ENCODE results near the gene SCGB1A1. TPM values are rescaled to one million over a fixed set of nuclear protein-coding genes. Genes with fewer than 3 reads are reported as not detected.
A peak's percentile ranks its signal among the peaks of the same experiment; 100 is the strongest.

The SCGB1A1 gene
- total RNA-seq, 1 donor from 2014 or later: not detected

DNA sequence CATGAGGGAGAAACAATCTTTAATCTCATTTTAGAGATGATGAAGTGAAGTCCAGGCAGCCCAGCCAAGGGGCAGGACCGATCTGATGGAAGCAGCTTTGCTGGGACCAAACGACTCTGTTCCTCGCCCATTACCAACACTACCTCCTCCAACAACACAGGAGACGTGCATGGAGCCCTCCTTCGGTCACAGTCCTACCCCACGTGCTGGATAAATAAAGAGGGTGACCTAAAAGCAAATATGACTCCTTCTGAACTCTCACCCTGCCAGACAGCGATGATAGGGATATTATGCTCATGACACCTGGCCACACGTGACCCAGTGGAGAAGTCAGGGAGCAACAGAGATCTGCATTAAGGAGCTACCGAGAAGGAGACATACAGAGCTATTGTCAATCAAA, 26.0 kb downstream of the SCGB1A1 start:
- Histone ChIP-seq H2AFZ (replicated peaks) (peak overlapping the region; percentile 45), H3K79me2 (ENCODE audit: low read depth) (no peaks in the 10 kb centered on the region), H3K9me3 (ENCODE audit: low read depth) (no peaks in the 10 kb centered on the region), H4K20me1 (ENCODE audit: low read depth) (no peaks in the 10 kb centered on the region), H3K9ac (no peak overlapping the region), H3K4me2 (peak overlapping the region; percentile 22), H3K4me1 (no peaks in the 10 kb centered on the region), H3K27me3 (no peaks in the 10 kb centered on the region), H3K36me3 (no peaks in the 10 kb centered on the region), H3F3A (ENCODE audit: low read depth) (no peaks in the 10 kb centered on the region), H3K4me3 (no peak overlapping the region), H3K27ac (no peak overlapping the region)
- no peak overlapping the region for H3K4me3 Mint-ChIP-seq
- no peaks in the 10 kb centered on the region for H3K9me3 Mint-ChIP-seq
- peaks cover 4% of the 10 kb centered on the region for H3K27me3 Mint-ChIP-seq (ENCODE audit: insufficient read depth, low read depth)
- DNase-seq (ENCODE audit: low spot score): no peak
- H3K27ac Mint-ChIP-seq: no peak overlapping the region
- TF ChIP-seq EZH2 (IDR thresholded peaks at IDR 0.05): no peak
- TF ChIP-seq EZH2phosphoT487 (IDR thresholded peaks at IDR 0.05): no peak
- TF ChIP-seq, protein P1, sequence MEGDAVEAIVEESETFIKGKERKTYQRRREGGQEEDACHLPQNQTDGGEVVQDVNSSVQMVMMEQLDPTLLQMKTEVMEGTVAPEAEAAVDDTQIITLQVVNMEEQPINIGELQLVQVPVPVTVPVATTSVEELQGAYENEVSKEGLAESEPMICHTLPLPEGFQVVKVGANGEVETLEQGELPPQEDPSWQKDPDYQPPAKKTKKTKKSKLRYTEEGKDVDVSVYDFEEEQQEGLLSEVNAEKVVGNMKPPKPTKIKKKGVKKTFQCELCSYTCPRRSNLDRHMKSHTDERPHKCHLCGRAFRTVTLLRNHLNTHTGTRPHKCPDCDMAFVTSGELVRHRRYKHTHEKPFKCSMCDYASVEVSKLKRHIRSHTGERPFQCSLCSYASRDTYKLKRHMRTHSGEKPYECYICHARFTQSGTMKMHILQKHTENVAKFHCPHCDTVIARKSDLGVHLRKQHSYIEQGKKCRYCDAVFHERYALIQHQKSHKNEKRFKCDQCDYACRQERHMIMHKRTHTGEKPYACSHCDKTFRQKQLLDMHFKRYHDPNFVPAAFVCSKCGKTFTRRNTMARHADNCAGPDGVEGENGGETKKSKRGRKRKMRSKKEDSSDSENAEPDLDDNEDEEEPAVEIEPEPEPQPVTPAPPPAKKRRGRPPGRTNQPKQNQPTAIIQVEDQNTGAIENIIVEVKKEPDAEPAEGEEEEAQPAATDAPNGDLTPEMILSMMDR (IDR thresholded peaks at IDR 0.05): no peak
- no peaks in the 10 kb centered on the region for H3K36me3 Mint-ChIP-seq
- H3K4me1 Mint-ChIP-seq: peaks cover 11% of the 10 kb centered on the region

DNA sequence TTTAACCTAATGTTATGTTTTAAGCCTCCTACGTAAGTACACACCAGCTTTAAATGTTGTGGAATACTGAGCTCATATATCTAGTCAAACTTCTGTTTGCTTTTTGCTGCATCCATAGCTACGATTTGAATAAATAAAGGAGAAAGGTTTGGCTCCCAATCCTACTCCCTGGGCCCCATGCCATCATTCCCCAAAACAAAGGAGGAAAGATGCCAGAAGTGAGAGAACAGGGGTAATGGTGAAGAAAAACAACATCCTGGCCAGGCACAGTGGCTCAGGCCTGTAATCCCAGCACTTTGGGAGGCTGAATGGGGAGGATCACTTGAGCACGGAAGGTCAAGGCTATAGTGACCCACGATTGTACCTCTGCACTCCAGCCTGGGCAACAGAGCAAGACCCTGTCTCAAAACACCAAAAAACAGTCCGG, 26.5 kb downstream of the SCGB1A1 start:
- peaks cover 11% of the 10 kb centered on the region for H3K4me1 Mint-ChIP-seq
- no peaks in the 10 kb centered on the region for H3K79me2 ChIP-seq (ENCODE audit: low read depth)
- DNase-seq (ENCODE audit: low spot score): no peak
- TF ChIP-seq EZH2 (IDR thresholded peaks at IDR 0.05) (no peak), EZH2phosphoT487 (IDR thresholded peaks at IDR 0.05) (no peak)
- TF ChIP-seq, protein P1 (IDR thresholded peaks at IDR 0.05): no peak
- H3K27ac Mint-ChIP-seq: peak overlapping the region; percentile 14
- no peak overlapping the region for H2AFZ ChIP-seq (replicated peaks)
- no peaks in the 10 kb centered on the region for H3K27me3 ChIP-seq
- no peaks in the 10 kb centered on the region for H3K9me3 ChIP-seq (ENCODE audit: low read depth)
- no peaks in the 10 kb centered on the region for H3K4me1 ChIP-seq
- H3K4me2 ChIP-seq: no peak overlapping the region
- H3K9ac ChIP-seq: no peak overlapping the region
- H3K4me3 Mint-ChIP-seq: no peak overlapping the region
- no peak overlapping the region for H3K27ac ChIP-seq
- no peaks in the 10 kb centered on the region for H3K36me3 Mint-ChIP-seq
- H3F3A ChIP-seq (ENCODE audit: low read depth): no peaks in the 10 kb centered on the region
- peaks cover 4% of the 10 kb centered on the region for H3K27me3 Mint-ChIP-seq (ENCODE audit: insufficient read depth, low read depth)
- no peaks in the 10 kb centered on the region for H4K20me1 ChIP-seq (ENCODE audit: low read depth)
- H3K36me3 ChIP-seq: no peaks in the 10 kb centered on the region
- no peaks in the 10 kb centered on the region for H3K9me3 Mint-ChIP-seq
- H3K4me3 ChIP-seq: no peak overlapping the region

DNA sequence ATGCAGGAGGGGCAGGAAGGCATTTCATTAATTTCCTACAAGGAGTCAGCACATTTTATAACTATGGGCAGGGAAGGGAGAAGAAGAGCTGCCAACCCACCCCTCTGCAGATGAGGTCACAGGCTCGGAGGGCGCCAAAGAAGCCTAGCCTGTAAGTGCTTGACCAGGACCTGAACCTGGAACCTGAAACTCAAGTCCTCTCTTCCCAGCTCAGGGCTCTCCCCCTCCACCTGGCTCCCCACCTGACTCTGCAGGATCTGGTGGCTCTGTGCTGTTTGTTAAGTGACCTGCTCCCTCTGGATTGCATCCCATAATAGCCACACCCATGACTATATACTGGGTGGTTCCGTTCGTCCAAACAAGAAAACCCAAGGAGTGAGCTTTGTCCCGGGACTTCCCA, 27.3 kb downstream of the SCGB1A1 start:
- Histone ChIP-seq H3K36me3 (no peaks in the 10 kb centered on the region), H3K9ac (no peak overlapping the region), H3K4me2 (no peak overlapping the region), H2AFZ (replicated peaks) (no peak overlapping the region), H3K27ac (no peak overlapping the region), H3K9me3 (ENCODE audit: low read depth) (no peaks in the 10 kb centered on the region), H3K79me2 (ENCODE audit: low read depth) (no peaks in the 10 kb centered on the region), H3K4me3 (no peak overlapping the region), H3F3A (ENCODE audit: low read depth) (no peaks in the 10 kb centered on the region), H3K4me1 (no peaks in the 10 kb centered on the region), H3K27me3 (no peaks in the 10 kb centered on the region), H4K20me1 (ENCODE audit: low read depth) (no peaks in the 10 kb centered on the region)
- peaks cover 2% of the 10 kb centered on the region for H3K27me3 Mint-ChIP-seq (ENCODE audit: insufficient read depth, low read depth)
- H3K4me3 Mint-ChIP-seq: no peak overlapping the region
- no peaks in the 10 kb centered on the region for H3K36me3 Mint-ChIP-seq
- TF ChIP-seq EZH2phosphoT487 (IDR thresholded peaks at IDR 0.05): no peak
- TF ChIP-seq, protein P1 (IDR thresholded peaks at IDR 0.05): no peak
- no peak for TF ChIP-seq EZH2 (IDR thresholded peaks at IDR 0.05)
- no peak for DNase-seq (ENCODE audit: low spot score)
- peak overlapping the region; percentile 33 for H3K27ac Mint-ChIP-seq
- H3K9me3 Mint-ChIP-seq: no peaks in the 10 kb centered on the region
- H3K4me1 Mint-ChIP-seq: peaks cover 15% of the 10 kb centered on the region
